Endothelial cell of umbilical vein (primary cell): ENCODE results near the gene PPP2R3B. TPM values are rescaled to one million over a fixed set of nuclear protein-coding genes. Genes with fewer than 3 reads are reported as not detected.

Experiments
- BruUV-seq: library from RNA; stranded (reverse); fragments of 400-500 nt; replicated peaks from 2 replicates; lab custom pipeline; 2021; lab: Mats Ljungman, UMichigan
- CTCF ChIA-PET: fragments of 300-600, 350-600 bp; sonication (Branson Sonifier 250); formaldehyde crosslinking; loops from one replicate; lab custom pipeline; 2021; ENCODE audit warnings: antibody characterized with exemption, inconsistent platforms; lab: Charles Lee
- POLR2A ChIA-PET: fragments of 300-600, 350-600 bp; sonication (Branson Sonifier 250); formaldehyde crosslinking; loops from one replicate; lab custom pipeline; 2021; ENCODE audit warnings: antibody characterized with exemption, inconsistent platforms; lab: Charles Lee
- DNase-seq: peaks from one replicate; pipeline ENCODE4 v3.0.0-alpha.2; 2011; ENCODE audit warnings: low read depth, low spot score
- FAIRE-seq: peaks from 2 replicates; lab custom pipeline; 2011; peaks lifted over from hg19 to GRCh38; lab: Jason Lieb, UNC
- H2AFZ ChIP-seq: 2 replicates; pipeline ENCODE4 v1.6.0; 2012; ENCODE audit warnings: low read depth, low read length, control low read depth, inconsistent platforms
- H3K27ac ChIP-seq: 2 replicates; pipeline ENCODE4 v1.5.1; 2011; ENCODE audit warnings: low read depth, mild to moderate bottlenecking, control low read depth, low read length, moderate library complexity; ENCODE audit not compliant: insufficient read depth
- H3K27me3 ChIP-seq, 2 experiments: 2 replicates each; pipeline versions ENCODE4 v1.6.0 to v1.6.1; 2011; ENCODE audit warnings: low read length in 2 of 2, mixed read lengths in 1 of 2; ENCODE audit not compliant: control insufficient read depth in 2 of 2, insufficient read depth in 2 of 2
- H3K36me3 ChIP-seq, 2 experiments: 2 replicates in 1 of 2; 3 replicates in 1 of 2; pipeline ENCODE4 v1.5.1; 2011; ENCODE audit warnings: low read length in 2 of 2, mild to moderate bottlenecking in 1 of 2, moderate library complexity in 1 of 2; ENCODE audit not compliant: control insufficient read depth in 2 of 2, insufficient read depth in 2 of 2; ENCODE audit errors: extremely low read depth in 1 of 2
- H3K4me1 ChIP-seq: 3 replicates; pipeline ENCODE4 v1.5.1; 2011; ENCODE audit warnings: mild to moderate bottlenecking, low read length; ENCODE audit not compliant: control insufficient read depth, insufficient read depth; ENCODE audit errors: extremely low read depth
- H3K4me2 ChIP-seq: 2 replicates; pipeline ENCODE4 v1.6.1; 2011; ENCODE audit warnings: low read length, control low read depth, mixed read lengths; ENCODE audit not compliant: insufficient read depth
- H3K4me3 ChIP-seq, 3 experiments: fragments of 200-600 bp in 1 of 3; sonication (generic), shearing (Covaris generic) in 1 of 3; replicated peaks in 1 of 3; 2 replicates each; pipeline ENCODE4 v1.5.1; 2011 to 2016; ENCODE audit warnings: control low read depth in 3 of 3, low read length in 3 of 3, mild to moderate bottlenecking in 2 of 3, inconsistent platforms in 1 of 3, low read depth in 1 of 3, moderate library complexity in 1 of 3; ENCODE audit not compliant: insufficient read depth in 1 of 3
- H3K79me2 ChIP-seq: 2 replicates; pipeline ENCODE4 v1.6.0; 2012; ENCODE audit warnings: low read length, inconsistent platforms; ENCODE audit not compliant: control insufficient read depth, insufficient read depth
- H3K9ac ChIP-seq: replicated peaks from 2 replicates; pipeline ENCODE3; 2011; ENCODE audit warnings: low read length, control low read depth; ENCODE audit not compliant: insufficient read depth; ENCODE audit errors: extremely low read depth
- H3K9me1 ChIP-seq: replicated peaks from 3 replicates; pipeline ENCODE4 v1.6.0; 2011; ENCODE audit warnings: mild to moderate bottlenecking, low read length; ENCODE audit not compliant: control insufficient read depth, insufficient read depth; ENCODE audit errors: extremely low read depth
- H3K9me3 ChIP-seq: replicated peaks from 2 replicates; pipeline ENCODE4 v1.5.1; 2012; ENCODE audit warnings: low read length, inconsistent platforms; ENCODE audit not compliant: control insufficient read depth, insufficient read depth
- H4K20me1 ChIP-seq: replicated peaks from 2 replicates; pipeline ENCODE3; 2011; ENCODE audit warnings: mild to moderate bottlenecking, low read length; ENCODE audit not compliant: control insufficient read depth, insufficient read depth; ENCODE audit errors: extremely low read depth
- CTCF ChIP-seq, 2 donors: IDR thresholded peaks; 1 replicate in 1 of 2; 2 replicates in 1 of 2; pipeline ENCODE4 v1.5.1; 2011; ENCODE audit warnings: low read length in 2 of 2, mild to moderate bottlenecking in 2 of 2, moderate library complexity in 2 of 2, control low read depth in 1 of 2, inconsistent platforms in 1 of 2, low read depth in 1 of 2; ENCODE audit not compliant: insufficient read depth in 1 of 2; ENCODE audit errors: extremely low read depth in 1 of 2
- EZH2 ChIP-seq: IDR thresholded peaks from 2 replicates; pipeline ENCODE4 v1.6.1; 2012; ENCODE audit warnings: borderline replicate concordance, low read depth, mild to moderate bottlenecking, moderate library complexity, low read length, inconsistent platforms; ENCODE audit not compliant: severe bottlenecking
- FOS ChIP-seq: IDR thresholded peaks from 2 replicates; pipeline ENCODE4 v1.6.1; 2011; ENCODE audit warnings: mild to moderate bottlenecking, low read length, moderate library complexity, borderline replicate concordance; ENCODE audit not compliant: insufficient read depth
- GATA2 ChIP-seq: IDR thresholded peaks from 2 replicates; pipeline ENCODE4 v1.7.0; 2011; ENCODE audit warnings: low read depth, mild to moderate bottlenecking, moderate library complexity, mixed read lengths, low read length; ENCODE audit not compliant: insufficient read length, insufficient read depth
- MAX ChIP-seq: IDR thresholded peaks from 2 replicates; pipeline ENCODE4 v1.6.1; 2011; ENCODE audit not compliant: insufficient read depth, insufficient read length
- MYC ChIP-seq: IDR thresholded peaks from one replicate; pipeline ENCODE4 v1.6.1; 2011; ENCODE audit warnings: mild to moderate bottlenecking, low read depth, low read length
- POLR2A ChIP-seq: IDR thresholded peaks from 2 replicates; pipeline ENCODE4 v1.6.1; 2012; ENCODE audit warnings: low read depth, mild to moderate bottlenecking, control low read depth, low read length
- POLR2AphosphoS5 ChIP-seq: IDR thresholded peaks from 2 replicates; pipeline ENCODE4 v1.6.1; 2012; ENCODE audit warnings: low read depth, mild to moderate bottlenecking, control low read depth, low read length, moderate library complexity; ENCODE audit not compliant: insufficient read depth
- dilution Hi-C: fragments of 300-500 bp; cut with MboI; formaldehyde crosslinking; loops from one replicate; pipeline ENCODE4 v1.15.0; 2019; ENCODE audit warnings: low sequenced_read_pairs; ENCODE audit not compliant: extremely low pct_ligation_motif_present
- intact Hi-C: fragments of 100-400 bp; cut with micrococcal nuclease; formaldehyde crosslinking; loops from one replicate; pipeline ENCODE4 v1.10.0; 2022
- polyA plus RNA-seq, 4 experiments: library from polyadenylated mRNA; depleted of rRNA in 3 of 4; stranded (reverse) in 3 of 4; unstranded in 1 of 4; fragments of >200 nt; gene quantifications; 2 replicates each; pipeline versions ENCODE4 v1.2.1 to v1.2.3, GENCODE V29; 2011 to 2012; ENCODE audit warnings: missing spikeins in 1 of 4
- total RNA-seq: library from RNA; stranded (reverse); gene quantifications from 2 replicates; pipeline ENCODE4 v1.2.3, GENCODE V29; 2021

PPP2R3B gene
- total and polyA plus RNA-seq, 2 donors (not counting 3 experiments of a cell fraction or from before 2014, with no cell fraction given): 19.1 to 33.6 TPM

- no peaks in the 10 kb centered on the region for H3K4me1 ChIP-seq
- no peaks in the 10 kb centered on the region for H3K27me3 ChIP-seq
- H3K4me2 ChIP-seq: no peak overlapping the region
- ChIA-PET POLR2A (no interaction called here), CTCF (no interaction called here)
- dilution Hi-C loops (no loop called here), intact Hi-C loops (no loop called here)
- no peak for FAIRE-seq
- DNase-seq: no peak
- no TSS peak for BruUV-seq
- no peak overlapping the region for H3K9ac ChIP-seq
- H3K36me3 ChIP-seq: peaks cover 0 to 3% of the 10 kb centered on the region in 2 experiments
- H4K20me1 ChIP-seq: no peaks in the 10 kb centered on the region
- H3K9me1 ChIP-seq: no peaks in the 10 kb centered on the region
- no peak overlapping the region for H3K4me3 ChIP-seq
- H3K79me2 ChIP-seq: no peaks in the 10 kb centered on the region
- TF ChIP-seq FOS (no peak), GATA2 (no peak), POLR2AphosphoS5 (no peak), MYC (no peak)
- H3K9me3 ChIP-seq: no peaks in the 10 kb centered on the region
- H2AFZ ChIP-seq: no peak overlapping the region
- H3K27ac ChIP-seq: no peak overlapping the region
Observed at GRCh38 chrX:363621-364375, 22.9 kb downstream of the PPP2R3B start.

- Histone ChIP-seq H2AFZ (no peak overlapping the region), H3K27me3 (no peaks in the 10 kb centered on the region), H3K9ac (no peak overlapping the region), H3K9me3 (no peaks in the 10 kb centered on the region), H3K27ac (no peak overlapping the region), H3K79me2 (no peaks in the 10 kb centered on the region), H3K4me1 (no peaks in the 10 kb centered on the region), H3K36me3 (peaks cover 0 to 3% of the 10 kb centered on the region in 2 experiments), H4K20me1 (no peaks in the 10 kb centered on the region), H3K4me2 (no peak overlapping the region), H3K4me3 (no peak overlapping the region), H3K9me1 (no peaks in the 10 kb centered on the region)
- TF ChIP-seq MAX: no peak
- no peak for TF ChIP-seq CTCF (IDR thresholded peaks at IDR 0.05; ENCODE audit: extremely low read depth in 1 of 2, insufficient read depth in 1 of 2, low read depth in 1 of 2, low read length in 2 of 2)
- TF ChIP-seq POLR2A: no peak
- no peak for TF ChIP-seq GATA2
- no peak for TF ChIP-seq FOS
- no peak for TF ChIP-seq EZH2
- TF ChIP-seq POLR2AphosphoS5: no peak
- dilution Hi-C loops: no loop called here
- intact Hi-C loops: no loop called here
- ChIA-PET POLR2A (no interaction called here), CTCF (no interaction called here)
- no TSS peak for BruUV-seq
- DNase-seq: no peak
- FAIRE-seq: no peak
Observed at GRCh38 chrX:362937-363620, 23.6 kb downstream of the PPP2R3B start.
